Lung microvascular endothelial cell (primary cell): ENCODE data around the gene IGSF9. TPM values are rescaled to one million over a fixed set of nuclear protein-coding genes. Genes with fewer than 3 reads are reported as not detected.

Experiments used
- DNase-seq, 2 donors: peaks; one replicate each; pipeline versions ENCODE4 v3.0.0 to v3.0.0-alpha.2; 2010; ENCODE audit warnings: low read depth in 2 of 2
- total RNA-seq: library from RNA; depleted of rRNA; stranded (reverse); fragments of >200 nt; gene quantifications from 2 replicates; pipeline ENCODE4 v1.2.1, GENCODE V29; 2014

The IGSF9 gene
- total RNA-seq, 1 donor from 2014 or later: not detected

- no peak for DNase-seq
Measured at GRCh38 chr1:159947942-159948341, 2.5 kb upstream of the IGSF9 start.

DNA sequence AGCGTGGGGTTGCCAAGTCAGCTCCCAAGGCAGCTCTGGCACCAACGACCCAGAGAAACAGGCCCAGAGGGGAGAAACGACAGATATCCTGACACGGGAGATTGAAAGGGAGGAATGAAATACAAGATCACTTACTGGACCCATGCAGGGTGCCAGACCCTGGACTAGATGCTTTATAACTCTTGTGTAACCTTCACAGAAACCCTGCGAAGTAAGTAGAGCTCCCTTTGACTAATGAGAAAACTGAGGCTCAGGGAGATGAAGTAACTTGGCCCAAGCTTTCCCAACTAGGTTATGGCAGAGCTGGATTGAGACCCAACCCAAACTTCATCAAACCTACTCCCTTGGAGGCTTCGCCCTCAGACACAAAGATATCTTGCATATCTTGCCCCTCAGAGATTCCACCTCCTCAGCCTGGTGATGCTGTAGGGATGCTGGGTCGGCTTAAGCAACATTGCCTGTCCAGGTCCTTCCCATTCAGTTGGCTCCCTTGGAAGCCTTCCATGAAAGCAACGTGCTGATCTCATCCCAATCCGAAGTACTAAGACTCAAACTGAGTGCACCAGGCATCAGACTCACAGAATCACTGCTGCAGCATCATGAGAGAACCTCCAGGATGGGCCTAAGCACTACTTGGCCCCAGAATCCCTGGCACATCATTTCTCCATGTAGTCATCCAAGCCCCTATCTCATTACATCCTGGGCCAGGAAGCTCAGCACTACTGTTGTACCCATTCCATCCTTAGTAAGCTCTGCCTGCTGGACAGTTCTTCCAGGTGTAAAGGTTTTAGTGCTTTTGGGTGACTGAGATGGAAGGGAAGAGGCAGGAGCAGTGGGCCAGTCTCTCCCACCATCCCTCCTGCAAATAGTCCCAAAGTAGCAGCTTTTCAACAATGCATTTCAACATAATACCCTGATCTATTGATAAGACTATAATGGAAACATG is 1.1 kb upstream of the IGSF9 start:
- DNase-seq: no peak

DNA sequence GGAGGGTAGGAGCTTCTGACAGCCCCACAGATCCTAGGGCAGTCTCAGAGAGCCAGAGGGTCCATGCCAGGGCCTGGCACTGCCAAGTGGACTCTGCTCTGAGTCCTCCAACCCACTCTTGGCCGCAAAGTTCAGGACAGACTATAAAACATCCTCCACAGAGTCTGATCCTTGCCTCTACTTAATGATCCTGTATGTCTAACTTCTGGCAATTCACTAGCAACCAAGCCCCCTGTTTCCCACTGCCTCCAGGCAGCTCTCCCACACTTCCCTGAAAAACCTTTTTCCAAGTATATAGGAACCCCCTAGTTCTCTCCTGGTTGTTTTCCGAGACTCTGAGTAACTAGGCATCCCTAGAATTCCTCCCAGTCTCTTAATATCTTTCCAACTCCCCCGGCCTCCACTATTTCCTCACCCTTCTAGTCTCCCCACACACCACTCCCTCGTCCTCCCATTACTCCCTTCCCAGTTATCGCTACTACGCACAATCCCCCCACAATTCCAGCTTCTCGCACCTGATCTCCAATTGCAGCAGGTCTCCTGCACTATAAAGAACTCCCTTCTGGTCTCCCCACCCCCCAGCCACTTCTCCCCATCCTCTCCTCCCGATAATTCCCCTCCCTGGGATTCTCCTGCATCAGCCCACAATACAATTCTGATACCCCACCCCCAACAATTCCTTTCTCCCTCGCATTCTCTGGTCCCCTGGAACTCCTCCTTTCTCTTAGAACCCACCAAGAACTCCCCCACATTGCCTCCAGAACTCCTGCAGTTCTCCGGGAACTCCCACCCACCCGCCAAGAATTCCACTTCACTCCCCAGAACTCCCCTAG is 574 bp downstream of the IGSF9 start:
- no peak for DNase-seq

- no peak for DNase-seq
Measured at GRCh38 chr1:159943908-159944622, 1.3 kb downstream of the IGSF9 start.

- DNase-seq: no peak
Measured at GRCh38 chr1:159943278-159943640, 2.2 kb downstream of the IGSF9 start.

GRCh38 chr1:159942632-159943277 is 2.7 kb downstream of the IGSF9 start:
- DNase-seq: no peak

GRCh38 chr1:159941591-159942560 is 3.5 kb downstream of the IGSF9 start:
- DNase-seq: no peak

DNA sequence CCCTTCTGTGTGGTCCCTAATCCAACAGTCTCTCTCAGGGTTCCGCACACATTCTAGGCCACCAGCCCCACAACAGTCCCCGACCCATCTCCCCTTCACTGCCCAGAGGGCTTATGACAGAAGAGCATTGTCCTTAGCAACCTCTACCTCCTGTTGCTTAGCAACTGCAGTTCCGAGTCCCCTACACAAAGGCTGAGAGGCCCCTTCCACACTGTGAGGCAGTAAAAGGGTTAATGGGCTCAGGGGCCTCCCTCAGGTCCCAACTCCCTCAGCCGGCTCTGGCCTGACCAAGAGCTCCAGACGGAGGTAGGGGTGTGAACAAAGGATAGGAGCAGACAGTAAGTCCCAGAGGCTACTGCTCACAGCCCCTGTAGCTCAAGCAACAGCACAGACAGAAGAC is 4.3 kb downstream of the IGSF9 start:
- no peak for DNase-seq

- no peak for DNase-seq
Measured at GRCh38 chr1:159940006-159940620, 5.3 kb downstream of the IGSF9 start.

- DNase-seq: no peak
Measured at GRCh38 chr1:159939678-159940002, 5.8 kb downstream of the IGSF9 start.

DNA sequence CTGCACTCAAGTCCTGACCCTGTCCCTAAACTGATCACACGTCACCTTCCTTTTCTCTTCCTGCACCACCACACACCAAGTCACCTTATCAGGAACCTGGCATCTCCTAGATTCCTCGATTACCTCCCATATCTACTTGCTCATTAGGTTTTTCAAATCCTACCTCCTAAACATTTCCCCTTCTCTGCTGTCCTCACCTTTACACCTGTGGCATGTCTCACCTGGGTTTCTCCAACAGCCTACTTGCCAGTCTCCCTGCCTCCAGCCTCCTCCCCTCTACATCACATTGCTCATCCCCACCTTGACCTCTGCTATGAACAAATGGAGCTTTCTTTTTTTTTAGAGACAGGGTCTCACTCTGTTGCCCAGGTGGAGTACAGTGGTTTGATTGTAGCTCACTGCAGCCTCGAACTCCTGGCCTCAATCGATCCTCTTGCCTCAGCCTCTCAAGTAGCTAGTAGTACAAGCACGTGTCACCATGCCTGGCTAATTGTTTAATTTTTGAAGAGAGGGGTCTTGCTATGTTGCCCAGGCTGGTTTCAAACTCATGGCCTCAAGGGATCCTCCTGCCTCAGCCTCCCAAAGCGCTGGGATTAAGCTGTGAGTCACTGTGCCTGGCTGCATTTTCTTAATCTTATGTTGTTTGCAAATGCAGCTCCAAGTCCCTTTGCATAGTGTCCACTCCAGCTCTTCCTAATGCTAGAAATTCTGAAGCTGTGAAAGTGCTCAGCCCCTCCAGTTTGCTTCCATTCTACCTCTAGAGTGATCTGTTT is 6.3 kb downstream of the IGSF9 start:
- DNase-seq: no peak

DNA sequence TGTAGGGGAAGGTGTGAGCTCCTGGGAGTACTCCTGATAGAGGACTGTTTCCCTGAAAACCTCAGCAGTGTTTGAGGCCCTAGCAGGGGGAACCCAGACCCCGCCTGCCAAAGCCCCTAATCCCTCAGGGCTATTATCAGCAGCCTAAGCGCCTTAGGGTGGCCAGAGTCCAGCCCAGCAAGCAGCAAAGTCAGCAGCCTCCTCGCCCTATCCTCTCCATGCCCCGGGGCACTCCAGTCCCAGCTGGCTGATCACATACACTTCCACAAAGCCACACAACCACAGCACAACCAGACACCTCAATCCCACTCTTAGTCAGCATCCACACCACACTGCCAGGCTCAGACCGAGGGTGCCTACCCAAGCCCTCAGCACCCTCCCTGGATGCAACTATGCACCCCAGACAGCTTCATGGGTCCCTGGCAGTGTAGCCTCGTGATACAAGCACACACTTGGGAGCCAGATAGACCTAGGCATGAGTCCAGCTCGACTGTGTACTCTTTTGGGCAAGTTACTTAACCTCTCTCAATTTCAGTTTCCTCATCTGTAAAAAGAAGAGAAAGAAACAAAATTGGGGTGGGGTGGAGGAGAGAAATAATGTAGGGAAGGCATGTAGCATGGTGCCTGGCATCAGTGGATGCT is 7.1 kb downstream of the IGSF9 start:
- DNase-seq: no peak

GRCh38 chr1:159937054-159937750 is 8.2 kb downstream of the IGSF9 start:
- DNase-seq: no peak

DNA sequence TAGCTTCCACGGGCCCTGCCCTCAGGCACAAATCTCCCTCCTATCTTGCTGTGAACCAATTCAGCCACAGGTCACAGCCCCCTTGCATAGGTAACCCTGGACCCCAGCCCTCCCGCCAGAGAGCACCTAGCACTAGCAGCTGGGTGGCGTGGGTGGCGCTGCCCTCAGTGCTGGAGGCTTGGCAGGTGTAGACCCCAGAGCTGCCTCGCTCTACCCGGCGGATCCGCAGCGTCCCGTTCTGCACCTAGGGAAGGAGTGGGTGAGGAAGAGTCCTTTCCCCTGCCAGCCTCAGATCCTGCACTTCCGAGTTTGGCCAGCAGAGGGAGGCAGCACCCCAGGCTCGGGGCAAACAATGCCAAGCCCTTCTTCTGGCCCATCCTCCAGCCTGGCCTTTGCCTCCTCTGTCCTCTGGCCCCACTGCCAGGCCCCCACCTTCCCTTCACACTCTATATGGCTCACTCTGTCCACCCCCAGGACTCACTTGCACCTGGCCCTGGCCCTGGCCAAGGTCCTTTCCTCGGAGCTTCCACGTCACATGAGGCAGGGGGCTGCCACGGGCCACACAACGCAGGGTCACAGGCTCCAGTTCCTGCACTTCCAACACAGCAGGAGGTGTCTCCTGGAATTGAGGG is 9.0 kb downstream of the IGSF9 start:
- DNase-seq: peak; percentile 47 to 65

GRCh38 chr1:159935719-159936272 is 9.6 kb downstream of the IGSF9 start:
- DNase-seq: no peak

- no peak for DNase-seq
Measured at GRCh38 chr1:159935305-159935704, 10.1 kb downstream of the IGSF9 start.
